GM12865 (cell line): ENCODE measurements around the gene RBM20.

ENCODE experiments used
- DNase-seq: peaks from one replicate; pipeline ENCODE4 v3.0.0; 2010; ENCODE audit warnings: low read depth
- H3K4me3 ChIP-seq: 2 replicates; pipeline ENCODE4 v1.5.1; 2011; ENCODE audit warnings: mild to moderate bottlenecking, low read depth, low read length, control low read depth
- CTCF ChIP-seq: IDR thresholded peaks from 2 replicates; pipeline ENCODE4 v1.5.1; 2011; ENCODE audit warnings: low read length, control low read depth, low read depth, inconsistent platforms; ENCODE audit not compliant: insufficient read depth; ENCODE audit errors: missing control alignments

The RBM20 gene

GRCh38 chr10:110771991-110772390 is 127.9 kb downstream of the RBM20 start:
- no peak for DNase-seq
- H3K4me3 ChIP-seq: no peak overlapping the region
- no peak for TF ChIP-seq CTCF

- DNase-seq: no peak
- no peak for TF ChIP-seq CTCF
- no peak overlapping the region for H3K4me3 ChIP-seq
These were observed 128.4 kb downstream of the RBM20 start for GRCh38 chr10:110772454-110773025.

GRCh38 chr10:110773693-110774068 is 129.5 kb downstream of the RBM20 start:
- DNase-seq: no peak
- H3K4me3 ChIP-seq: no peak overlapping the region; the same call in 1 of the 2 replicates
- TF ChIP-seq CTCF: no peak

- DNase-seq: peak; percentile 96
- no peak overlapping the region; the same call in 1 of the 2 replicates for H3K4me3 ChIP-seq
- no peak for TF ChIP-seq CTCF
These were observed 130.2 kb downstream of the RBM20 start for GRCh38 chr10:110774069-110775019.

GRCh38 chr10:110775020-110775375 is 130.9 kb downstream of the RBM20 start:
- no peak for TF ChIP-seq CTCF
- no peak overlapping the region for H3K4me3 ChIP-seq
- DNase-seq: no peak

- no peak for DNase-seq
- no peak overlapping the region for H3K4me3 ChIP-seq
- TF ChIP-seq CTCF: no peak
These were observed 131.3 kb downstream of the RBM20 start for GRCh38 chr10:110775406-110775805.
